ENCODE measurements around the gene TAOK3. TPM values are rescaled to one million over a fixed set of nuclear protein-coding genes. Genes with fewer than 3 reads are reported as not detected.

TAOK3 gene
- total RNA-seq, 1 donor from 2014 or later = 39.3 TPM

- peak; percentile 5 to 88 (median 82) for TF ChIP-seq CTCF (IDR thresholded peaks at IDR 0.05)
- Histone ChIP-seq H3K27ac (no peak overlapping the region), H3K36me3 (peaks cover 0 to 4% of the 10 kb centered on the region in 2 donors), H3K4me1 (no peaks in the 10 kb centered on the region), H3K4me3 (no peak overlapping the region), H3K27me3 (no peaks in the 10 kb centered on the region), H3K9me3 (no peaks in the 10 kb centered on the region)
- peak in 1 of 2 donors; percentile 84 for DNase-seq (ENCODE audit: low spot score in 2 of 2)
- intact Hi-C loops (cut with DNase I) = loop anchor here (1.0 to 5.0 kb wide), 2 partner anchors 16 to 257 kb away; partner anchors contain the start of genes PEBP1 and SUDS3
Measured at GRCh38 chr12:118120579-118121363, 251.9 kb downstream of the TAOK3 start.

- intact Hi-C loops (cut with DNase I) = no loop called here
- Histone ChIP-seq H3K27ac (no peak overlapping the region), H3K4me3 (no peak overlapping the region), H3K9me3 (no peaks in the 10 kb centered on the region), H3K36me3 (peaks cover 0 to 4% of the 10 kb centered on the region in 2 donors), H3K27me3 (no peaks in the 10 kb centered on the region), H3K4me1 (no peaks in the 10 kb centered on the region)
- TF ChIP-seq CTCF (IDR thresholded peaks at IDR 0.05) = no peak
- DNase-seq (ENCODE audit: low spot score in 2 of 2) = no peak
Measured at GRCh38 chr12:118119449-118119879, 253.2 kb downstream of the TAOK3 start.

- TF ChIP-seq CTCF (IDR thresholded peaks at IDR 0.05) = no peak
- Histone ChIP-seq H3K27ac (no peak overlapping the region), H3K27me3 (no peaks in the 10 kb centered on the region), H3K9me3 (no peaks in the 10 kb centered on the region), H3K36me3 (no peaks in the 10 kb centered on the region), H3K4me1 (no peaks in the 10 kb centered on the region), H3K4me3 (no peak overlapping the region)
- intact Hi-C loops (cut with DNase I) = no loop called here
- DNase-seq (ENCODE audit: low spot score in 2 of 2) = no peak
Measured at GRCh38 chr12:118109088-118109487, 263.6 kb downstream of the TAOK3 start.

GRCh38 chr12:118107694-118108093 is 265.0 kb downstream of the TAOK3 start:
- Histone ChIP-seq H3K4me3 (no peak overlapping the region), H3K27me3 (no peaks in the 10 kb centered on the region), H3K4me1 (no peaks in the 10 kb centered on the region), H3K9me3 (no peaks in the 10 kb centered on the region), H3K36me3 (no peaks in the 10 kb centered on the region), H3K27ac (no peak overlapping the region)
- intact Hi-C loops (cut with DNase I) = no loop called here
- TF ChIP-seq CTCF (IDR thresholded peaks at IDR 0.05) = no peak
- DNase-seq (ENCODE audit: low spot score in 2 of 2) = no peak

GRCh38 chr12:118107011-118107410 is 265.7 kb downstream of the TAOK3 start:
- DNase-seq (ENCODE audit: low spot score in 2 of 2) = no peak
- H3K4me3 ChIP-seq = no peak overlapping the region
- no peak overlapping the region for H3K27ac ChIP-seq
- no peak for TF ChIP-seq CTCF (IDR thresholded peaks at IDR 0.05)
- no peaks in the 10 kb centered on the region for H3K9me3 ChIP-seq
- H3K4me1 ChIP-seq = no peaks in the 10 kb centered on the region
- H3K36me3 ChIP-seq = no peaks in the 10 kb centered on the region
- intact Hi-C loops (cut with DNase I) = no loop called here
- H3K27me3 ChIP-seq = no peaks in the 10 kb centered on the region

Data from ascending aorta (tissue), 2 donors.